Tibial nerve (tissue), 4 donors: ENCODE results near the gene IFNK. TPM values are rescaled to one million over a fixed set of nuclear protein-coding genes. Genes with fewer than 3 reads are reported as not detected.

Source experiments
- total RNA-seq, 4 donors: library from RNA; depleted of rRNA; stranded (reverse); fragments of >200 nt; gene quantifications; one replicate each; pipeline ENCODE4 v1.1.0, GENCODE V29; 2016

The IFNK gene
- total RNA-seq, 4 donors from 2014 or later: not detected

Other genes with a start within 250 kb of the IFNK start
- gene EQTN, start 227.1 kb upstream of the IFNK start, total RNA-seq: 1 to 10 TPM in 1 of 4 donors, not detected in 3; 2.7 TPM
- 10 to 100 TPM; 16.2 to 23.7 (median 19.7) TPM for gene MOB3B, start 5.5 kb downstream of the IFNK start, total RNA-seq
- gene C9orf72, start 49.2 kb downstream of the IFNK start, total RNA-seq: 10 to 100 TPM; 19.0 to 23.8 (median 20.7) TPM